PC-3 (cell line): ENCODE data around the gene PHRF1. TPM values are rescaled to one million over a fixed set of nuclear protein-coding genes. Genes with fewer than 3 reads are reported as not detected.

Experiments
- ATAC-seq: fragments of 200-7000 bp; cut with Tn5 transposase; 2 replicates; pipeline ENCODE4 v1.9.1; 2020; ENCODE audit warnings: mild to moderate bottlenecking, moderate library complexity
- BruUV-seq: library from RNA; stranded (reverse); fragments of 400-500 nt; replicated peaks from 2 replicates; lab custom pipeline; 2021; lab: Mats Ljungman, UMichigan
- CTCF ChIA-PET: fragments of 300-600 bp; sonication (Branson Sonifier 250); formaldehyde crosslinking; loops from one replicate; lab custom pipeline; 2022; ENCODE audit warnings: antibody characterized with exemption; lab: Charles Lee
- POLR2A ChIA-PET: fragments of 300-600 bp; sonication (Branson Sonifier 250); formaldehyde crosslinking; loops from one replicate; lab custom pipeline; 2022; ENCODE audit warnings: antibody characterized with exemption; ENCODE audit not compliant: unreplicated experiment; lab: Charles Lee
- DNase-seq: peaks from one replicate; pipeline ENCODE4 v3.0.0-alpha.2; 2015
- H2AFZ ChIP-seq: fragments of 300-600 bp; sonication (generic); 2 replicates; pipeline ENCODE4 v1.6.0; 2016; ENCODE audit warnings: antibody characterized with exemption, low read length
- H3F3A ChIP-seq: fragments of 300-600 bp; sonication (generic); one replicate; pipeline ENCODE4 v1.6.0; 2017; ENCODE audit warnings: antibody characterized with exemption, low read length, control low read depth, mild to moderate bottlenecking; ENCODE audit not compliant: unreplicated experiment
- H3K27ac ChIP-seq: fragments of 300-600 bp; sonication (generic); 2 replicates; pipeline ENCODE4 v1.5.1; 2016; ENCODE audit warnings: mild to moderate bottlenecking, low read length
- H3K27me3 ChIP-seq: fragments of 300-600 bp; sonication (generic); 2 replicates; pipeline ENCODE4 v1.6.1; 2016; ENCODE audit warnings: low read length, mixed read lengths
- H3K36me3 ChIP-seq: fragments of 300-600 bp; sonication (generic); 2 replicates; pipeline ENCODE4 v1.6.1; 2016; ENCODE audit warnings: low read depth, mixed run types, low read length, mixed read lengths
- H3K4me1 ChIP-seq: fragments of 300-600 bp; sonication (generic); 2 replicates; pipeline ENCODE4 v1.5.1; 2016; ENCODE audit warnings: low read length; ENCODE audit not compliant: insufficient read depth
- H3K4me2 ChIP-seq: fragments of 300-600 bp; sonication (generic); 2 replicates; pipeline ENCODE4 v1.6.0; 2016; ENCODE audit warnings: low read length
- H3K4me3 ChIP-seq: fragments of 300-600 bp; sonication (generic); 2 replicates; pipeline ENCODE4 v1.5.1; 2016; ENCODE audit warnings: mild to moderate bottlenecking, low read length, mixed read lengths
- H3K79me2 ChIP-seq: fragments of 300-600 bp; sonication (generic); 2 replicates; pipeline ENCODE4 v1.6.1; 2017; ENCODE audit warnings: low read length, mixed read lengths
- H3K9ac ChIP-seq: fragments of 300-600 bp; sonication (generic); 2 replicates; pipeline ENCODE4 v1.6.0; 2016; ENCODE audit warnings: mild to moderate bottlenecking, low read length
- H3K9me2 ChIP-seq: fragments of 300-600 bp; sonication (generic); replicated peaks from 2 replicates; pipeline ENCODE4 v1.6.1; 2016; ENCODE audit warnings: mixed run types, low read length, mixed read lengths
- H3K9me3 ChIP-seq: fragments of 300-600 bp; sonication (generic); 2 replicates; pipeline ENCODE4 v1.6.1; 2016; ENCODE audit warnings: low read length, mixed read lengths
- H4K20me1 ChIP-seq: fragments of 300-600 bp; sonication (generic); 2 replicates; pipeline ENCODE4 v1.6.1; 2016; ENCODE audit warnings: low read length, mixed read lengths
- CTCF ChIP-seq: fragments of 300-600 bp; sonication (generic); conservative IDR thresholded peaks from 2 replicates; pipeline ENCODE4 v1.5.1; 2017; ENCODE audit warnings: antibody characterized with exemption, low read depth, mild to moderate bottlenecking, low read length
- EZH2 ChIP-seq: fragments of 300-600 bp; sonication (generic); IDR thresholded peaks from one replicate; pipeline ENCODE4 v1.6.1; 2017; ENCODE audit warnings: antibody characterized with exemption, mild to moderate bottlenecking, low read length; ENCODE audit not compliant: unreplicated experiment
- EZH2phosphoT487 ChIP-seq: fragments of 300-600 bp; sonication (generic); IDR thresholded peaks from 2 replicates; pipeline ENCODE4 v1.6.1; 2018; ENCODE audit warnings: mild to moderate bottlenecking, antibody characterized with exemption, low read length, borderline replicate concordance
- intact Hi-C: fragments of 100-400 bp; cut with micrococcal nuclease; formaldehyde crosslinking; loops from 2 replicates; pipeline ENCODE4 v1.9.0; 2023
- total RNA-seq: library from RNA; depleted of rRNA; stranded (reverse); fragments of >200 nt; gene quantifications from 2 replicates; pipeline ENCODE4 v1.2.3, GENCODE V29; 2014

Gene PHRF1
- total RNA-seq, 1 experiment from 2014 or later, result 41.4 TPM

- no peak for TF ChIP-seq EZH2
- no peak for TF ChIP-seq EZH2phosphoT487
- no peak for TF ChIP-seq CTCF
- Histone ChIP-seq H3K4me1 (peaks cover 5% of the 10 kb centered on the region), H3K27me3 (peaks cover 6% of the 10 kb centered on the region; the same call in 1 of the 2 replicates), H3K27ac (no peak overlapping the region), H4K20me1 (no peaks in the 10 kb centered on the region), H3F3A (no peaks in the 10 kb centered on the region), H2AFZ (peak overlapping the region; percentile 50; the same call in 1 of the 2 replicates), H3K9ac (no peak overlapping the region), H3K36me3 (no peaks in the 10 kb centered on the region), H3K4me2 (peak overlapping the region; percentile 85), H3K9me3 (no peaks in the 10 kb centered on the region), H3K9me2 (no peaks in the 10 kb centered on the region), H3K79me2 (no peaks in the 10 kb centered on the region), H3K4me3 (peak overlapping the region; percentile 63)
- POLR2A ChIA-PET, result no interaction called here
- intact Hi-C loops, result no loop called here
- no TSS peak for BruUV-seq
- DNase-seq, result no peak
- peak; percentile 9 for ATAC-seq
- CTCF ChIA-PET, result interaction anchor here (0.5 kb wide), 1 partner anchor 22 kb away, joined by 4 read pairs; no protein-coding TSS in a partner anchor
Measured at GRCh38 chr11:555227-555779, 21.0 kb upstream of the PHRF1 start.

DNA sequence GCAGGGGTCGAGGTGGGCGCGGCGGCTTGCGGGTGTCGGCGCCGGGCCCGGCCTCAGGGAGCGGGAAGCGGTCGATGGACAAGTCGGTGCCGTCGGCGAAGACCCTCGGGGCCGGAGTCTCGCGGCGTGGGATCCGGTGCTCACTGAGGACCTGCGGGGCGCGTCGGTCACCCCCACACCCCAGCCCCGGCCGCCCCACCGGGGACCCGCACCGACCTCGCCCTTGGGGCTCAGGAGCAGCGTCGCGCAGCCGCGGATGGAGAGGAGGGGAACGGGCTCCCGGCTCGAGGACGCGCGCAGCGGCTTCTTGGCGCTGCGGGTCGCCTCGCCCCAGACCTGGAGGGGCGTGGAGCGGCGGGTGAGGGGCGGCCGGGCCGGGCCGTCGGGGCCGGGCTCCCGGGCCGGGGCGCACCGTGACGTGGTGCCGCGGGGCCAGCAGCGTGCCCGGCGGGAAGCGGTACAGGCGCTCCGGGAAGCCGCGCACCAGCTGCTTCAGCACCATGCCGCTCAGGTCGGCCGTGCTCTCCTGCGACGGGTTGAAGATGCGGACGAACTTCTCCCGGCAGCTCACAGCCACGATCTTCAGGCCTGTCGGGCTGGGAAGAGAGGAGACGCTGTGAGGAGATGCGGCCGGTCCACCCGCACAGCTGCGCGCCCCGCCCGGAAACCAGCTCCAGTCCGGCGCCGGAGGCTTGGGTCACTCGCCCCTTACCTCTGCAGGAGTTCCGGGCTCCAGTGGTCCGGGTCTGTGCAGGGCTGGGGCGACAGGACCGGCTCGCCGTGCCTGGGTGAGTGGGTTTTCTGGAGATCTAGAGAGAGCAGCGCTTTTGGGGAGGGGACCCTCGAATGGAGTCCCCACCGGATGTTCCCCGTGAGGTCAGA is 20.2 kb upstream of the PHRF1 start:
- peak overlapping the region; percentile 63 for H3K4me3 ChIP-seq
- no TSS peak for BruUV-seq
- no peak for ATAC-seq
- no peak for DNase-seq
- peaks cover 6% of the 10 kb centered on the region; the same call in 1 of the 2 replicates for H3K27me3 ChIP-seq
- no peak overlapping the region for H3K9ac ChIP-seq
- H3K4me2 ChIP-seq, result peak overlapping the region; percentile 85
- H3F3A ChIP-seq, result no peaks in the 10 kb centered on the region
- no peaks in the 10 kb centered on the region for H3K9me3 ChIP-seq
- no peak overlapping the region for H2AFZ ChIP-seq
- peak; percentile 29 for TF ChIP-seq EZH2
- no peak for TF ChIP-seq CTCF
- H3K27ac ChIP-seq, result no peak overlapping the region
- CTCF ChIA-PET, result interaction anchor here (0.5 kb wide), 1 partner anchor 21 kb away, joined by 4 read pairs; no protein-coding TSS in a partner anchor
- peaks cover 6% of the 10 kb centered on the region for H3K4me1 ChIP-seq
- H3K9me2 ChIP-seq, result no peaks in the 10 kb centered on the region
- POLR2A ChIA-PET, result no interaction called here
- H3K79me2 ChIP-seq, result no peaks in the 10 kb centered on the region
- no peaks in the 10 kb centered on the region for H3K36me3 ChIP-seq
- intact Hi-C loops, result no loop called here
- no peaks in the 10 kb centered on the region for H4K20me1 ChIP-seq
